HUDEP-2 (cell line): ENCODE results near the gene ADAMTS12.

Experiments
- DNase-seq, 76 experiments: peaks; one replicate each; lab custom pipeline; 2025; ENCODE audit not compliant: unreplicated experiment in 76 of 76; lab: John Stamatoyannopoulos, UW

ADAMTS12 gene

DNA sequence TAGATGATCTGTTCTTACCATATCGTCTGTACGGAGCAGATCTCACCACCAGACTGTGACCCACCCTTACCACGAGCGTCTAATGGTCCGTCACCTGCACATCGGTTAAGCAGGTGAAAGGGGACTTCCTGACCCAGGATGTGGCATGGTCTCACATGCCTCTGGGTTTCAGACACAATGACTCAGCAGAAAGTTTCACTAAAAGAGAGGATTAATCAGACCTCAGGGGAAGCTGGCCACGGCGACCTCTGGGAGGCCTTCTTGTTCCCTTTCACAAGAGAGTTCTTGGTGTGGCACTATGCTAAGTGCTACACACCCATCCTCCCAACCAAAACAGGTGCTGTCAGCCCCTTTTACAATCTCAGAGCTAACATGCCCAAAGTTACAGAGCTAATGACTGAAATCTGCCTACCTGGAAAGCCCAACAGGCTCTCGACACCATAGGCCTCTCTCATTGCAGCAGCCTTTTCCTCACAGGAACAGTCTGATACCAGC lies 41.6 kb downstream of the ADAMTS12 start:
- DNase-seq, result no peak

DNA sequence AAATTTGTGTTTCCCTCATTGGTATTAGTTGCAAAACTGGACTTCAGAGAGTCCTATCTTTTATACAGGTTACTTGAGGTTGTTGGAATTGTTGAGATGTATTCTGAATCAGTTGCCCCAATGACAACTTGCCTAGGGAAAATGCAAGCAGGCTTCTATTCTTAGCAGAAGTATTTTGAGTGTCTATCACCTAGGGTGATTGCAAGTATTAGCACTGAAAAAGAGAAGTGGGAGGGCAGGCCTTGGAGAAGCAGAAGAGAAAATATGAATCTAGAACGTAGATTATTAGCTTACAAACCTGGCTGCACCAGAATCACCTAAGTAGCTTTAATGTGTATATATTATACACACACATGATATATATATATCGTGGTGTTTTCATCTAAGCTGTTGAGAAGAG lies 43.2 kb downstream of the ADAMTS12 start:
- no peak for DNase-seq

DNA sequence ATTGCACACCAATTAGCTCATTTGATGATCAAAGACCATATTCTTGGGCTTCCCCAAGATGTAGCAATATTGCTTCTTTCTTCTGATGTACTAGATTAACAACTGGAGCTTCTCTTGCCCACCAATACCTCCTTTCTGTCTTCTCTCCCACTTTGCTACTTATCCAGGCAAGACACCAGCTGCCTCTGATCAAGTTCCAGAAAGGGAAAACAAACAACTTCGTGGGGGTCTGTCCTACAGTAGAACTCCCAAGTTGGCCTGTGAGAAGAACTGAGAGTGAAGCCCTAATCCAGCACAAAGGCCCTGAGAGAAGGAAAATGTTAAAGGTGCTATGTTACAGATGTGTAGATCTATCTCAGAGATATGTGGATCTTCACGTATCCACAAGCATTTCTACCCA lies 44.9 kb downstream of the ADAMTS12 start:
- DNase-seq, result no peak

DNA sequence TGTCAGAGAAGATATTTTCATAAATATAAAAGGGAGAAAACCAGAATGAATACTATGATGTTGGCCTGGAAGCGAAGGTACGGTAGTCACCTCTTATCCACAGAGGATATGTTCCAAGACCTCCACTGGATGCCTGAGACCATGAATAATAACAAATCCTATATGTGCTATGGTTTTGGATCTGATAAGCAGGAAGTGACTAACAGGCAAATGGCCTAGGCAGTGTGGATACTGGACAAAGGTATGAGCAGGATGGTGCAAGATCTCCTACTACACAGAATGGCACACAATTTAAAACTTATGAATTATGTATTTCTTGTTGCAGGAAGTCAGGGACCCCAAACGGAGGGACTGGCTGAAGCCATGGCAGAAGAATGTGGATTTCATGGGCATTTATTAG lies 48.2 kb downstream of the ADAMTS12 start:
- no peak for DNase-seq

DNA sequence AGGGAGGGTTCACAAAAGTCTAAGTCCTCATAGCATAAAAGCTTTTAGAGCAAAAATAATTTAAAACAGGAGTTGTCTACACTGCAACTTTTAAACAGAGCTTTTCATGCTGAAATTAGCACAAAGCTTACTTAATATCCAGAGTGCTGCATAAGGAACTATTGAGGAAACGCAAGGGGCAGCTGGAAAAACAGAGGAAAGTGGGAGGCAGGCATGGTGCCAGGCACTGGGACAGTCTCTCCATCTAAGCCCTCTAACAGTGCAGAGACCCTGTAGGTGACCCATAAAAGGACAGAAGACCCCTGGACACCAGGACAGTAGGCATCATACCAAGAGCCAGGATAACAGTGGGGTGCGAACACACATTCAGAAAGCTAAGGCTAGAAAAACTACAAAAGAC lies 49.3 kb downstream of the ADAMTS12 start:
- no peak for DNase-seq

DNA sequence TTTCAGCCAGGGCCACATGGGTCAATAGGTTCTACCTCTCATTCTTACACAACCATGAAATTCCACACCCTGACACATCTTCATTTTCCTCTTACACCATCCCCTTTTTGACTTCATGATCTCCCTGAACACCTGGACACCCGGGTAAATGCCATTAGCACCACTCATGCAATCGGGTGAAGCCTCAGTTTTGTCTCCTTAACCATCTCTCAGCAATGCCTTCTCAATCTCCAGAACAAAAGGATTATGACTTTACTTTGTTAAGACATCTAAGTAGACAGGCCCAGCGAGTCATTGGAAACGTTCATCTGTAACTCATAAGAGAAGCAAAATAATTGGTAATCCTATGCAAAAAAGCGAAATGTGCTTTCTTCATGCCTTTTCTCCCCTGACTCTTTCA lies 49.9 kb downstream of the ADAMTS12 start:
- no peak for DNase-seq

DNA sequence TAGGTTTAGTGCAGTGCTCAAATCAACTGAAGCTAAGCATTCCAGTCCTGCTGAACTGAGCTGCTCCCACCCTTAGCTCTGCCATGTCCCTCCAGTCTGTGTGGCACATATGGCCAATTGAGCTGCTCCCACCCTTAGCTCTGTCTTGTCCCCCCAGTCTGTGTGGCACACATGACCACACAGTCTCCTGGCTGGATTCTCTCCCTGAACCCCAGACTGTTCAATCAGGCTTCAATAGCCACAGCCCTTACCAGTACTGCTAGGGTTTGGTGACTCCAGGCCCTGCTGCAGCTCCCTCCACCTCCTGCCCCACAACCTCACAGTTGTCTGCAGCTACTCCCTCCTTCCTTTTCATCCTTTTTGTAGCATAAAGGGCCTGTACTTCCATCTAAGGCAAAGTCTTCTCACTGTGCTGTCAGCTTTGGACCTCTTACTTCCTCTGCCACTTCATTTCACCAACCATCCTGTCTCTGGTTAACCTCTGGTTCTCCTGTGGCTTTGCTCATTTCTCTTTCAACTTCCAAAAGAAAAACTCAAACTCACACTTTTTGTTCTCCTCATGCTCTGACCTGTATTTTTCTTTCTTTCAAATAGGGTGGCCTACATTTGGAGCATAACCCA lies 50.8 kb downstream of the ADAMTS12 start:
- no peak for DNase-seq

DNA sequence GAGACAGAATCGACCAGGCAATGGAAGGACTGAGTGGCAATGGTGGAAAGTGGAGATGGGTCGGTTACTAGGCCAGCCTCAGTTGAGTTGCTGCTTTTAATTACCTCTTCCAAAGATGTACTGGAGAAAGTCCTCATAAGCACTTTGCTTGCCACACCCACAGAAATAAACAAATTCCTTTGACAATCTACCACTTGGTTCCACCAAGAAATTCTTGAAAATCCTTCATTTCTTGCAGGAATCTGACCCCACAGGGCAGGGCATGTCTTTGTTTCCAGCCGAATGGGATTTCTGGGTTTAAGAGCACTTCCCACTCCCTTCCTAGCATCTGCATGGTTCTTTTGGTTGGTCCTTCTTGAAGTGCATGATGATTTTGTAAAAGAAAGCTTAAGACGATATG lies 54.5 kb downstream of the ADAMTS12 start:
- DNase-seq, result no peak

DNA sequence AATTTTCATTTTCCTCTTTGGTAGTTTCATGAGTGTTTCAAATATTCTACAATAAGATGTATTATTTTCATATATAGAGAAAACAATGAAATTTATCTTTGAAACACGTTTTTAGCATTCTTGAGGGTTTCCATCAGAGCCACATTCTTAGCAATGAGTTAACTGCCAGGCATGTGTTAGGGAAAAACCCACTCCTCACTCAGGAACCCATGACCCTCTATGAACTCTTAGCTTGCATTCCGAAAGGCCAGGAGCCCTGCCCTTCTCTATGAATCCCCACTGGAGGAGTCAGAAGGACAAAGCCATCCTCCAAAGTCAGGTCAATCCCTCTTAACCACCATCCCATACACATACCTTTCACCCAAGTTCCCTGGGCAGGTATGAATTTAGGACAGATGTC lies 57.5 kb downstream of the ADAMTS12 start:
- no peak for DNase-seq

DNA sequence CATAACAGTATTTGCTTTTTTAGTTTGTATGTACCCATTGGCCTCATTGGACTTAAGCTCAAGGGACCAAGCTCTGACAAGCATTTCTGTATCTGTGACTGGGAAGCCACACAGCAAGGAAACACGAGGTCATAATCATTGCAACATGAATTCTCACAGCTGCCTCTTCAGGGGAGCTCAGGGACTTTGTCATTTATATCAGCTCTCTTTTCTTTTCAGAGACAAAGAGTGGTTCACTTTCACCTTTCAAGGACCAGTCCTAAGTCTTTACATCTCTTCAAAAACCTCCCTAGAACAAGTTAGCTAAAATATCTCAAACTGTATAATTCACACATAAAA lies 58.6 kb downstream of the ADAMTS12 start:
- DNase-seq, result no peak

DNA sequence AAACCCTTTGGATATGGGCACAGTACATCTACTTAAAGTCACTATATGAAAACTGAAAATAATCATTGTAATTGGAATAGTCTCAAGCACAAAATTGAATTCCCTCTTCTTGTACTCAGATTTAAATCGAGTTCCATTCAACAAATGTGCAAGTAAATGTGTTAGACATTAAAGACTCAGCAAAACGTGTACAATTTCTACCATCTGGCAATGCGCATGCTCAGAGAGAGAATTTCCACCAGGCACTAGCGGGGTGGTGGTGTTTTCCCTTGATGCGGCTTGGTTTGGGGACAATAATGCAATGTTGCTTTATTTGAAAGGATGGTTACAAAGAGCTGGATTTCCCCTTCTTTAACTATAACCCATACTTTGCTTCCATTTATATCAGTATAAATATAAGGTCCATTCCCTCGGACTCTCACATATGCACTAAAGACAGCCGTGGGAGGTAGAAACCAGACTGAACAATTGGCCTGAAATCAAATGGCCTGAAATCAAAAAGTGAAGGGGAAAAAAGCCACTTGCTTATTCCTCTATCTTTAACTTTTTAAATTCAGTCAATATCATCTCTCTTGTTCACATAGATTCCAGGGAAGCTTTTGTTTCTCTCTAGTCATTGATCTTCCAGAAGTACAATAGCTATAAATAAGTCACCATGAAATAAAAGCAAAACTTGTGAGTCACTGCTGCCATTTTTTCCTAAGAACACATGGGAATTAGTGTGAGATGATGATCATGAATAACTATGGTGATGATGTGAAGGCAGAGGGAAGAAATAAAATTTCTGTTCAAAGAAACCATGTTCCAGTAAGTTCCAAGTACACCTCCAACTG lies 59.2 kb downstream of the ADAMTS12 start:
- DNase-seq, result no peak

DNA sequence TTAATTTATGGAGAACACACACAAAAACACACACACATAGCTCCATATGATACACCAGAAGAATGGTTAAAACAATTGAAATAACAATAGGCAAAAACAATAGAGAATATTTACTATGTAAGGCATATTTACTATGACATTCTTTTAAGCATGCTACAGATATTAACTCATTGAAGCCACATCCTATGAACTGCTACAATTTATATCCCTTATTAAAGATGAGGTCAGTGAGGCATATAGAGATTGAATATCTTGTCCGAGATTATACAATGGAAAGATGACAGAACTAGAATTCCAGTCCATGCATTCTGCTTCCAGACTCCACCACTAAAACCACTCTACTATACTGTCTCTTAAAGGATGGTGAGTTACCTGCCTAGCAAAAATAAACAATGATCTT lies 60.7 kb downstream of the ADAMTS12 start:
- DNase-seq, result no peak

DNA sequence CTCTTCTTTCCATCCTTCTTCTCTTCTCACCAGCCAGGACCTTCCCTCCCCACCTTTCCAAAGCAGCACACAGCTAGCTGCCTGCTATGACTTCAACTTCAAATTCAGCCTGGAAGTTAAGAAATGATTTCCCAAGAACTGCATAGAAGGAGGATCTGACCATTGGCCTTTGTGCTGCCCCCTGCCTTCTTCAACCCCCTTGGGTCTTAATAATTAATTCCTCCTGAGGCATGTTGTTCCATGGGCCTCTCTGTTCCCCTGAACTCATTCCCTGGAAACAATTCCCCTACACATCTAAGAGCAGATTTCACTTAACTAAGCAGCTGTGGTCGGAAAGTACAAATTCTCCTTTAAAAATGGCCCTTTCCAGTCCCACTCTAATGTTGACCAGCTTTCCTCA lies 62.4 kb downstream of the ADAMTS12 start:
- DNase-seq, result no peak

DNA sequence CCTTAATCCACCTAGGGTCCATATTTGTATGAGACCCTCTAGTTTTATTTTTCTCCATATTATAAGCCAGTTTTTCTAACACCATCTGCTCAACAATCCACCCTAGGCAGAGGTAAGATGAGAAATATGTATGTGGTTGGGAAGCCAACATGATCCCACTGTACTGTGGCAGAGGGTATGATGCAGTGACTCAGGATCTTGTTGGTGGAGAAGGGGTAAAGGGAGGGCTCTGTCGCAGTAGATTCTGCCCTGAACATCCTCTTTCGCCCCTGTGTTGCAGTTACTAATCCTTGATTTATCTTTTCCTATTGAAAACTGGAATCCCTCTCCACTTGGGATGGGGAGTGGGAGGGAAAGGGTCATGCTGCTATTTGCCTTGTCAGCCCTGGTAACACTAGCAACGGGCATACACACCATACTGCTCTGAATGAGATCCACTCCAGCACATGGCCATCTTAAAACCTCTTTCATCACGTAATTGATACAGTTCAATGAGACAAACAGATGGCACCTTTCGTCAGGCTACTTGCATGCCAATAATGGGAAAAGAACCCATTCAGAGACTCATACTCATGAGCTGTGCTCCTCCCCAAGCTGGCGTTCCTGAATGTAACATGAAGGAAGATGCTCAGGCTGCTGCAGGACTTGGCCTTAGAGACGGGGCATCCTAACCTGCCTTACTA lies 63.0 kb downstream of the ADAMTS12 start:
- DNase-seq, result no peak

DNA sequence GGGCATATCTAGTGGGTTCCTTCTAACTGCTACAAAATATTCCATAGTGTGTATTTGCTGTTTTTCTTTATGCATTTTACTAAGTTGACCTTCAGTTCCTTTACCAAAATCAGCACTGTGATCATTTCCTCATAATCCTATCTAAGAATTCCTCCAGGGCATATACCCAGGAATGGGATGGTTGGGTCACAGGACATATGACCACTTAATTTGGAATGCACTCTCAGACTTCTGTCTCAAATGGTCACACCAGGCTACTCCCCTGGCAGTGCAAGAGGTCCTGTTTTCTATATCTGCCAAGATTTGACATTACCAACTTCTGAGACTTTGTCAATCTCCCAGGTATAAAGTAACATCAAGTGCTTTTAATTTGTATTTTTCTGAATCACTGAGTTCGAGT lies 63.9 kb downstream of the ADAMTS12 start:
- no peak for DNase-seq

DNA sequence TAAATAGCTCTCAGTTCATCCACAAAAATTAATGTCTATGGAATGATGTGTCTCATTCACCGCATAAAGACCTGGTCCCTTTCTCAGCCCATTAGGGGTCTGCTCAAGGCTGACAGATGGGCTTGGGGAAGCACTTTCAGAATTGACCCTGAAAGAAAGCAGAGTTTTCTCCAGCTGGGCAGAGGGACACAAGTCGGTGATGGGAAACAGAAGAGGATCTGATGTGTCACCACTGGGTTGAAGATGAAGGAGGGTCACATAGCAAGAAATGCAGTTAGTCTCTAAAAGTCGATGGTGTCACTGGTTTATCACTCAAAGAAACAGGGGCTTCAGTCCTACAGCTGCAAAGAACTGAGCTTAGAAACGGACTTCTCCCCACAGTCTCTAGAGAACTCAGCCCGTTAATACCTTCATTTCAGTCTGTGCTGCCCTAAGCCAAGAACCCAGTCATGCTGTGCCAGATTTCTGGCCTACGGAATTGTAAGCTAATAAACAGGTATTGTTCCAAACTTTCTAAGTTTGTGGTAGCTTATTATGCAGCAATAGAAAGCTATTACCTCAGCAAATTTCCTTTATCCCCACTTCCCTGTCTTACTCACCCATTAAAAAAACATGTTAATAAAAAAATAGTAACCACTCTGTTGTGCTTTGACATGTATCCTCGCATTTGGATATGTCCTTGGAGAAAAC lies 64.6 kb downstream of the ADAMTS12 start:
- no peak for DNase-seq

DNA sequence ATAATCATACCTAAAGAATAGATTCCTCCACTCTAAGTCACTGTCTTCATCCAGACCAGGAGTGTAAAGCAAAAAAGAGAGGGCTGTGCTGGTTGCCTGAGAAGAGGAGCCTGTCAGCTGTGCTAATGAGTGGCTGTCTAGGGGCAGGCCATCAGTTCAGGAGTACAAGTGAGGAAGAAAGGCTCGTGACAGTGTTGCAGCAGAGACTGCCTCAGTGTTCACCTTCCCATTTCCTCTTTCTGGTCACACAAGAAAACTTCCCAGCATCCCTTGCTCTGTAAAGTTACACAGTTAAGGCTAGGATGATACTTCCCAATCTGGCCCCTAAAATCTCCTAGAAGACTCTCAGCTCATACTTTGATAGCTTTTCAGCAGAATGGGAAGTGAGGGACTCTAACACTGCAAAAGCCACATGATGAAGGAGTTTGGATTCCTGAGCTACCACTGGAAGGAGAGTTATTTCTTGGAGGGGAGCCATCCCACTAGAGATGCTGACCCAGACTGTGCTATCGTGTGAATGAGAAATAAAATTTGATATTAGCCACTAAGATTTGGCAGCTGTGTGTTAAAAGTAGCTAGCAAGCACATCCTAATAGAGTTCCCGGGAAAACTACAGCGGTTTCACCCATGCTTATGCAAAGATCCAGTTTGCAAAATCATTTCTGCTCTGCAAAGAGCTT lies 67.1 kb downstream of the ADAMTS12 start:
- no peak for DNase-seq

DNA sequence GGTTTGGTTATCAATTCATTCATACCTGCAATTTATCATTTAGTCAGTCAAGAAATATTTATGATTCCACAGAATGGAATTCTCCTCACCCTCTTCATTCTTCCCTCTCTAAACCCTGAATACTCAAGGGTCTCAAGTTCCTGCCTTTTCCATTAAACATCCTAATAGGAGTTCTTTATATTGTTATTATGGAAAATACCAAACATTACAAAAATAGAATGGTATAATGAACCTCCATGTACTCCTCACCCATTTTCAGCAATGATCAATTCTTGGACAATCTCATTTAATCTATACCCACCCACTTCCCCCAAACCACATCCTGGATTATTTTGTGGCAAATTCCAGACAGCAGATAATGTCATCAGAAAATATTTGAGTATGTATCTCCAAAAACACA lies 74.5 kb downstream of the ADAMTS12 start:
- DNase-seq, result no peak

DNA sequence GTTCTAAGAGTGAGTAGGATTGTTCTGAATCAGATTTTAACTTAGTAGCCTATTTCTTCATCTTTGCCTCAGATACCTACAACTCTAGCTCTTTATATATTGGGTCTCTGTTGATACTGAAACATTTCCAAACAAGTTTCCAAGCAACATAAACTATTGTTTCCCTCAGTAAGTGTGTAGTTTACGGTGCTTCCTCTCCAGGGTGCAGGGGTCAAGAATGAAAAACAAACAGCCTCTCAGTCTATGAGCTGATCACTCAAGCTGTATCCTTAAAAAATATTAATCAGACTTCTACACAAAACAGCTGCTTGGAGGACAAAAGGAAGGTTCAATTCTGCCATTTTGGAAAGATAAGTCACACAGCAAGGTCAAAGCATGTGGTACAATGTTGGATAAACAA lies 75.0 kb downstream of the ADAMTS12 start:
- no peak for DNase-seq

DNA sequence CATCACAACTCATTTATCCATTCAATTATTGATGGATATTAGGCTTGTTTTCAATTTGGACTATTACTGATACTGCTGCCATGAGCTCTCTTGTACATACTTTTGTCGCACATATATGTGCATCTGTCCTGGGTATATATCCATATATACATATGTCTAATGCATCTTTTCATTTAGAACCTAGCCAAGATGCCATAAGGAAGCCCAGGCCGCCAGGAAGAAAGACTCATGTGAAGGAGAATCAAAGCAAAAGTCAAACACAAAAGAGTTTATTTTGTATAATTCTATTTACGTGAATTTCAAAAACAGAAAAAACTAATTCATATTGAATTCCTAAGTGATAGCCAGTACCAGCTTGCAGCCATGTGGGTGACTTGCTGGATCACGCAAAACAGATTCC lies 79.0 kb downstream of the ADAMTS12 start:
- DNase-seq, result no peak
